Measurements from ENCODE around the gene NECAB2.

- TF ChIP-seq CEBPB (IDR thresholded peaks at IDR 0.05; ENCODE audit: low read depth, low read length) (no peak), SP1 (IDR thresholded peaks at IDR 0.05; ENCODE audit: low read depth, low read length) (peak; percentile 48; the same call in 1 of the 2 replicates), RAD21 (IDR thresholded peaks at IDR 0.05 in 1 of 2, conservative IDR thresholded peaks at IDR 0.05 in 1 of 2; ENCODE audit: low read depth in 2 of 2, low read length in 2 of 2) (no peak)
These were observed 27.7 kb downstream of the NECAB2 start for GRCh38 chr16:83995754-83996153.
